K562 (cell line): Measurements from ENCODE around the gene TFAM. TPM values are rescaled to one million over a fixed set of nuclear protein-coding genes. Genes with fewer than 3 reads are reported as not detected.

ENCODE experiments used
- ATAC-seq: fragments of 200-7000 bp; cut with Tn5 transposase; 3 replicates; pipeline ENCODE4 v1.9.1; 2020; ENCODE audit warnings: moderate library complexity
- BruUV-seq: library from RNA; stranded (reverse); fragments of 400-500 nt; replicated peaks from 2 replicates; lab custom pipeline; 2021; lab: Mats Ljungman, UMichigan
- CTCF ChIA-PET: fragments of 300-600 bp; formaldehyde crosslinking; extraction: SDS; loops from one replicate; lab custom pipeline; 2021; ENCODE audit warnings: low intra/inter-chr PET ratio; lab: Yijun Ruan, JAX
- POLR2A ChIA-PET: fragments of 300-600, 350-650 bp; sonication (Branson Sonifier 250); formaldehyde crosslinking; extraction: SDS; loops from one replicate; lab custom pipeline; 2021; ENCODE audit warnings: antibody characterized with exemption, inconsistent platforms; lab: Yijun Ruan, JAX
- DNase-seq, 4 experiments: peaks; one replicate each; pipeline versions ENCODE4 v3.0.0 to v3.0.0-alpha.2; 2011 to 2018; ENCODE audit warnings: low spot score in 3 of 4, mixed read lengths in 3 of 4; ENCODE audit errors: extremely low read depth in 1 of 4
- FAIRE-seq: peaks from 2 replicates; lab custom pipeline; 2011; peaks lifted over from hg19 to GRCh38; lab: Jason Lieb, UNC
- H2AFZ ChIP-seq: 2 replicates; pipeline ENCODE4 v1.6.0; 2011; ENCODE audit warnings: low read depth, low read length, control low read depth, inconsistent platforms
- H3K27ac ChIP-seq: fragments of 200-600 bp; 3 replicates; pipeline ENCODE4 v1.8.0; 2011; ENCODE audit warnings: low read depth, mild to moderate bottlenecking, control low read depth, inconsistent platforms, low read length, moderate library complexity, mixed read lengths; ENCODE audit errors: extremely low read depth
- H3K27me3 ChIP-seq, 2 experiments: fragments of 300-600 bp in 1 of 2; 2 replicates in 1 of 2; 3 replicates in 1 of 2; pipeline versions ENCODE4 v1.6.0 to v1.8.0; 2011; ENCODE audit warnings: inconsistent platforms in 2 of 2, low read length in 2 of 2, mild to moderate bottlenecking in 1 of 2, mixed read lengths in 1 of 2, moderate library complexity in 1 of 2; ENCODE audit not compliant: control insufficient read depth in 2 of 2, insufficient read depth in 2 of 2
- H3K36me3 ChIP-seq: fragments of 300-600 bp; 3 replicates; pipeline ENCODE4 v1.8.0; 2011; ENCODE audit warnings: mild to moderate bottlenecking, low read length, inconsistent platforms; ENCODE audit not compliant: control insufficient read depth, insufficient read depth
- H3K4me1 ChIP-seq, 2 experiments: fragments of 200-600 bp in 1 of 2; replicated peaks in 1 of 2; 2 replicates in 1 of 2; 3 replicates in 1 of 2; pipeline versions ENCODE4 v1.5.1 to v1.8.0; 2011; ENCODE audit warnings: inconsistent platforms in 2 of 2, low read length in 2 of 2, mild to moderate bottlenecking in 1 of 2, mixed read lengths in 1 of 2, moderate library complexity in 1 of 2; ENCODE audit not compliant: control insufficient read depth in 2 of 2, insufficient read depth in 2 of 2
- H3K4me2 ChIP-seq: 2 replicates; pipeline ENCODE4 v1.6.1; 2011; ENCODE audit warnings: low read length, control low read depth, inconsistent platforms, mixed read lengths; ENCODE audit not compliant: insufficient read depth
- H3K4me3 ChIP-seq: fragments of 200-600 bp; sonication (generic), shearing (Covaris generic); 2 replicates; pipeline ENCODE4 v1.5.1; 2016; ENCODE audit warnings: control low read depth, inconsistent platforms
- H3K79me2 ChIP-seq: fragments of 200-600 bp; 3 replicates; pipeline ENCODE4 v1.8.0; 2011; ENCODE audit warnings: low read length, inconsistent platforms; ENCODE audit not compliant: control insufficient read depth, insufficient read depth
- H3K9ac ChIP-seq, 2 experiments: 2 replicates each; pipeline versions ENCODE4 v1.6.0 to v1.6.1; 2011; ENCODE audit warnings: low read depth in 2 of 2, low read length in 2 of 2, control low read depth in 1 of 2, inconsistent platforms in 1 of 2, mild to moderate bottlenecking in 1 of 2, mixed read lengths in 1 of 2; ENCODE audit not compliant: insufficient read depth in 1 of 2
- H3K9me1 ChIP-seq: one replicate; pipeline ENCODE4 v1.6.0; 2011; ENCODE audit warnings: inconsistent platforms, mild to moderate bottlenecking, low read length, moderate library complexity; ENCODE audit not compliant: control insufficient read depth, insufficient read depth
- H3K9me3 ChIP-seq: replicated peaks from 2 replicates; pipeline ENCODE4 v1.5.1; 2011; ENCODE audit warnings: low read depth, low read length, inconsistent platforms; ENCODE audit not compliant: control insufficient read depth, insufficient read depth
- H4K20me1 ChIP-seq: replicated peaks from 2 replicates; pipeline ENCODE4 v1.6.1; 2011; ENCODE audit warnings: low read length, inconsistent platforms, mixed read lengths; ENCODE audit not compliant: control insufficient read depth, insufficient read depth
- BMI1 ChIP-seq: fragments of 150-350 bp; IDR thresholded peaks from 2 replicates; pipeline ENCODE4 v1.6.1; 2014; ENCODE audit warnings: low read length
- BRCA1 ChIP-seq, 2 experiments: fragments of 450-650 bp in 1 of 2; sonication (generic) in 1 of 2; formaldehyde crosslinking in 1 of 2; IDR thresholded peaks; 2 replicates each; pipeline versions ENCODE4 v1.5.0 to v1.6.1; 2017 to 2020; ENCODE audit warnings: mild to moderate bottlenecking in 1 of 2, missing genetic modification reagents in 1 of 2
- E2F3 ChIP-seq: fragments of 250-450 bp; sonication (Bioruptor Pico); IDR thresholded peaks from 2 replicates; pipeline ENCODE4 v1.4.0; 2020; ENCODE audit warnings: mild to moderate bottlenecking
- RBM39 ChIP-seq: fragments of 200-400 bp; formaldehyde crosslinking; optimal IDR thresholded peaks from 2 replicates; pipeline ENCODE3; 2018; ENCODE audit warnings: low read depth, low read length
- SP2 ChIP-seq: IDR thresholded peaks from 2 replicates; pipeline ENCODE4 v1.6.1; 2011; ENCODE audit warnings: mild to moderate bottlenecking, low read depth, low read length, moderate library complexity; ENCODE audit not compliant: poor library complexity, severe bottlenecking; ENCODE audit errors: extremely low read depth
- ZNF407 ChIP-seq: fragments of 450-650 bp; IDR thresholded peaks from 2 replicates; pipeline ENCODE4 v1.6.1; 2016; ENCODE audit warnings: low read depth
- WGBS: fragments of 100-300 bp; shearing (Covaris generic); methylation state at CpG from one replicate; pipeline ENCODE4 v1.1.6; 2016; ENCODE audit warnings: low coverage, mixed read lengths; ENCODE audit not compliant: insufficient coverage; ENCODE audit errors: missing lambda C conversion rate; 5-methylcytosine and 5-hydroxymethylcytosine counted together
- in situ Hi-C: fragments of 300-500 bp; cut with MboI; formaldehyde crosslinking; loops from 4 replicates; pipeline ENCODE4 v1.15.0; 2018; ENCODE audit warnings: inconsistent platforms, mixed read lengths
- intact Hi-C: fragments of 100-400 bp; cut with micrococcal nuclease; formaldehyde crosslinking; loops from 2 replicates; pipeline ENCODE4 v1.14.2; 2022
- polyA plus RNA-seq, 8 experiments: library from polyadenylated mRNA; depleted of rRNA in 4 of 8; stranded (reverse) in 5 of 8; unstranded in 3 of 8; fragments of >200 nt; fragmentation: Nextera tagmentation in 2 of 8; fragmentation: Illumina TruSeq in 1 of 8; extraction: Ambion mirVana in 2 of 8; extraction: Trizol in 1 of 8; gene quantifications; 2 replicates each; pipeline versions ENCODE4 v1.2.1 to v1.2.3, GENCODE V29; 2011 to 2014; ENCODE audit warnings: inconsistent platforms in 1 of 8, missing spikeins in 1 of 8
- total RNA-seq, 7 experiments: library from RNA; depleted of rRNA in 6 of 7; stranded (reverse); fragments of >200 nt in 6 of 7; fragmentation: Illumina TruSeq in 2 of 7; extraction: Trizol in 2 of 7; gene quantifications; 2 replicates each; pipeline versions ENCODE4 v1.2.1 to v1.2.3, GENCODE V29; 2011 to 2021; ENCODE audit warnings: low replicate concordance in 1 of 7
- TF ChIP-seq, protein P1 (sequence below): fragments of 250-450 bp; sonication (Bioruptor Pico); IDR thresholded peaks from 2 replicates; pipeline ENCODE4 v1.4.0; 2020; ENCODE audit warnings: mild to moderate bottlenecking
- TF ChIP-seq, protein P2 (sequence below): sonication (generic); formaldehyde crosslinking; IDR thresholded peaks from 2 replicates; pipeline ENCODE4 v1.8.0; 2023; ENCODE audit warnings: mild to moderate bottlenecking, missing genetic modification reagents

The TFAM gene
- total and polyA plus RNA-seq, 9 of the 15 experiments (the other 6 are each of a cell fraction or from before 2014, with no cell fraction given) = 74.3 to 227 (median 155) TPM

DNA sequence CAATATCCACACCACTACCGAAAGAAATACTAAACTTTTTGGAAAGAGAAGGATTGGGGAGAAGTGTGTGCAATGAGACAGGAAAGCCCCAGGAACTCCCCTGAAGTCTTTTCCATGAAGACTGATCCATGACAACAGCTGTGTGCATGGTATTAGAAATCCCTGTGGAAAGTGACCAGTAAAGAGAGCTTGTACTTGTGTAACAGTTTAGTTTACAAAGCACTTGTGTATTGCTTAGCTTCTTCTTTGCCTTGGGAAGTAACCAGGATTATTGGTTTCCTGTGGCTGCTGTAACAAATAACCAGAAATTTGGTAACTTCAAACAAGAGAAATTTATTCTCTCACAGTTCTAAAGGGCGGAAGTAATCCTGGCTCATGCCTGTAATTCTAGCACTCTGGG lies 18.8 kb downstream of the TFAM start:
- in situ Hi-C loops (no loop called here), intact Hi-C loops (no loop called here)
- Histone ChIP-seq H3K4me2 (no peak overlapping the region), H3K9ac (no peak overlapping the region), H3K27ac (no peak overlapping the region), H3K4me1 (no peaks in the 10 kb centered on the region), H3K4me3 (no peak overlapping the region), H3K27me3 (no peaks in the 10 kb centered on the region; a peak in 1 of 5 replicates), H3K36me3 (peaks cover 3% of the 10 kb centered on the region; the same call in 1 of the 3 replicates), H3K79me2 (no peaks in the 10 kb centered on the region), H3K9me1 (no peaks in the 10 kb centered on the region), H4K20me1 (no peaks in the 10 kb centered on the region), H2AFZ (no peak overlapping the region), H3K9me3 (no peaks in the 10 kb centered on the region)
- ATAC-seq (no peak), DNase-seq (no peak), FAIRE-seq (no peak)
- BruUV-seq = no TSS peak
- CTCF ChIA-PET = no interaction called here
- POLR2A ChIA-PET = no interaction called here
- WGBS = 42% methylated on average over 2 of the region's 2 CpGs
- TF ChIP-seq ZNF407 = no peak
- TF ChIP-seq BRCA1 (IDR thresholded peaks at IDR 0.05) = no peak
- no peak for TF ChIP-seq BRCA1 (CRISPR knock-in tag; IDR thresholded peaks at IDR 0.05)
- no peak for TF ChIP-seq BMI1
- TF ChIP-seq E2F3 (CRISPR knock-in tag) = no peak
- TF ChIP-seq, protein P1, sequence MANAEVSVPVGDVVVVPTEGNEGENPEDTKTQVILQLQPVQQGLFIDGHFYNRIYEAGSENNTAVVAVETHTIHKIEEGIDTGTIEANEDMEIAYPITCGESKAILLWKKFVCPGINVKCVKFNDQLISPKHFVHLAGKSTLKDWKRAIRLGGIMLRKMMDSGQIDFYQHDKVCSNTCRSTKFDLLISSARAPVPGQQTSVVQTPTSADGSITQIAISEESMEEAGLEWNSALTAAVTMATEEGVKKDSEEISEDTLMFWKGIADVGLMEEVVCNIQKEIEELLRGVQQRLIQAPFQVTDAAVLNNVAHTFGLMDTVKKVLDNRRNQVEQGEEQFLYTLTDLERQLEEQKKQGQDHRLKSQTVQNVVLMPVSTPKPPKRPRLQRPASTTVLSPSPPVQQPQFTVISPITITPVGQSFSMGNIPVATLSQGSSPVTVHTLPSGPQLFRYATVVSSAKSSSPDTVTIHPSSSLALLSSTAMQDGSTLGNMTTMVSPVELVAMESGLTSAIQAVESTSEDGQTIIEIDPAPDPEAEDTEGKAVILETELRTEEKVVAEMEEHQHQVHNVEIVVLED (CRISPR knock-in tag) = no peak
- no peak for TF ChIP-seq RBM39
- TF ChIP-seq, protein P2, sequence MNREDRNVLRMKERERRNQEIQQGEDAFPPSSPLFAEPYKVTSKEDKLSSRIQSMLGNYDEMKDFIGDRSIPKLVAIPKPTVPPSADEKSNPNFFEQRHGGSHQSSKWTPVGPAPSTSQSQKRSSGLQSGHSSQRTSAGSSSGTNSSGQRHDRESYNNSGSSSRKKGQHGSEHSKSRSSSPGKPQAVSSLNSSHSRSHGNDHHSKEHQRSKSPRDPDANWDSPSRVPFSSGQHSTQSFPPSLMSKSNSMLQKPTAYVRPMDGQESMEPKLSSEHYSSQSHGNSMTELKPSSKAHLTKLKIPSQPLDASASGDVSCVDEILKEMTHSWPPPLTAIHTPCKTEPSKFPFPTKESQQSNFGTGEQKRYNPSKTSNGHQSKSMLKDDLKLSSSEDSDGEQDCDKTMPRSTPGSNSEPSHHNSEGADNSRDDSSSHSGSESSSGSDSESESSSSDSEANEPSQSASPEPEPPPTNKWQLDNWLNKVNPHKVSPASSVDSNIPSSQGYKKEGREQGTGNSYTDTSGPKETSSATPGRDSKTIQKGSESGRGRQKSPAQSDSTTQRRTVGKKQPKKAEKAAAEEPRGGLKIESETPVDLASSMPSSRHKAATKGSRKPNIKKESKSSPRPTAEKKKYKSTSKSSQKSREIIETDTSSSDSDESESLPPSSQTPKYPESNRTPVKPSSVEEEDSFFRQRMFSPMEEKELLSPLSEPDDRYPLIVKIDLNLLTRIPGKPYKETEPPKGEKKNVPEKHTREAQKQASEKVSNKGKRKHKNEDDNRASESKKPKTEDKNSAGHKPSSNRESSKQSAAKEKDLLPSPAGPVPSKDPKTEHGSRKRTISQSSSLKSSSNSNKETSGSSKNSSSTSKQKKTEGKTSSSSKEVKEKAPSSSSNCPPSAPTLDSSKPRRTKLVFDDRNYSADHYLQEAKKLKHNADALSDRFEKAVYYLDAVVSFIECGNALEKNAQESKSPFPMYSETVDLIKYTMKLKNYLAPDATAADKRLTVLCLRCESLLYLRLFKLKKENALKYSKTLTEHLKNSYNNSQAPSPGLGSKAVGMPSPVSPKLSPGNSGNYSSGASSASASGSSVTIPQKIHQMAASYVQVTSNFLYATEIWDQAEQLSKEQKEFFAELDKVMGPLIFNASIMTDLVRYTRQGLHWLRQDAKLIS (CRISPR knock-in tag) = no peak
- no peak for TF ChIP-seq SP2
